Activated T-cell treated with anti-CD3 and anti-CD28 coated beads, Interleukin-2, amount 50 U/mL, for 1 hour (primary cell): ENCODE results near the gene NR1H2.
"Not testable (repeated sequence)": the region's sequence is repeated elsewhere in the genome, so short reads cannot be mapped to it uniquely, and the experiment has no call there.

Experiments
- DNase-seq: peaks from one replicate; pipeline ENCODE4 v3.0.0-alpha.2; 2020

NR1H2 gene

DNA sequence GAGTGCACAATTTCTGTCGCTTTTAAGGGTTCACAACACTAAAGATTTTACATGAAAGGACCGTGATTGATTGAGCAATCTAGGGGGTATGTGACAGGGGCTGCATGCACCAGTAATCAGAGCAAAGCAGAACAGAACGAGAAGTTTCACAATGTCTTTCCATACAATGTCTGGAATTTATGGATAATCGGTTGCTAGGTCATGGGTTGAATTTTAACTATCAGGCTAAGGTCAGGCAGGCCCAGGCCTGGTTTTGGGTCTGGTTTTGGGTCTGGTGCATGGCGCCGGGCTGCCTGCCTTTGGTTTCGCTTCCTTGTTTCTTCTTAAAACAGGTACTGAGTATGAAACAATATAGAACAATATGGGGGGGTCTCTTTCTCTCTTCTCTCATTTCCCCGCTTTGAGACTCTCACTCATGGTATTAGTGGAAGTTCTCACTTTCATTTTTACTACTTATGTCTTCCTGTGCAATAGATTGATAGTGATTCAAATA, 29.1 kb upstream of the NR1H2 start:
- not testable (repeated sequence) for DNase-seq

DNA sequence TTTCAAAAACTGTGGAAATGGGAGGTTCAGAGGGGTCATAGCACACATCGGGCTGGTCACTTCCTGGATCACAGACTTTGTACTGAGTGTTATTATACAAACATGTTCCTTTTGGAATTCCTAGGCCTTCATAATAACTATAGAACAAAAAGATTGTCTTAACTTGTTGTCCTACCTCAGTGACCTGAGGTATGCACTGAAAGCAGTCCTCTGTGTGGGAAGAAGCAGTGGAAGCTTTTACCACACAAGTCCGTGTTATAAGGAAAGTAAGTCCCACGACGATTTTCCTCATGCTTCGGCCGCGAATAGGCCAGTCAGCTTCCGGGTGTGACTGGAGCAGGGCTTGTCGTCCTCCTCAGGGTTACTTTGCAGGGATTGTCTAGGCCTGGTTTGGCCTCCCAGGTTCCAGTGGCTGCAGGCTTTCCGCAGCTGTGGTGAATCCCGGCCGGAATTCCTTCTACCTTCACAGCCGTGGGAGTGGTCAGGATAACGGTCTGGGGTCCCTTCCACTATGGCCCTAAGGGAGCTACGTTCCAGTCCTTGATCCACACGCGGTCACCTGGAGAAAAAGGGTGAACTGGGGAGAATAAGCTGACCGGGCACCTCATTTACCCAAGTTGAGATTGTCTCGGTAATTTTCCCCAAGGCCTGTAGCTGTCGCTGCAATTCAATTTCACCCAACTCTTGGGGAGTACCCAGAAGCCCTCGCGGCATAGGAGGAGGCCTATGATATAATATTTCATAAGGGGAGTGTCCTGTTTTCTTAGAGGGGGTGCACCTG, 26.8 kb upstream of the NR1H2 start:
- DNase-seq, result no peak

- no peak for DNase-seq
These were observed 24.0 kb upstream of the NR1H2 start for GRCh38 chr19:50352242-50352641.

- DNase-seq, result not testable (repeated sequence)
These were observed 22.8 kb upstream of the NR1H2 start for GRCh38 chr19:50353487-50353880.

GRCh38 chr19:50356691-50357177, 19.5 kb upstream of the NR1H2 start:
- no peak for DNase-seq

DNA sequence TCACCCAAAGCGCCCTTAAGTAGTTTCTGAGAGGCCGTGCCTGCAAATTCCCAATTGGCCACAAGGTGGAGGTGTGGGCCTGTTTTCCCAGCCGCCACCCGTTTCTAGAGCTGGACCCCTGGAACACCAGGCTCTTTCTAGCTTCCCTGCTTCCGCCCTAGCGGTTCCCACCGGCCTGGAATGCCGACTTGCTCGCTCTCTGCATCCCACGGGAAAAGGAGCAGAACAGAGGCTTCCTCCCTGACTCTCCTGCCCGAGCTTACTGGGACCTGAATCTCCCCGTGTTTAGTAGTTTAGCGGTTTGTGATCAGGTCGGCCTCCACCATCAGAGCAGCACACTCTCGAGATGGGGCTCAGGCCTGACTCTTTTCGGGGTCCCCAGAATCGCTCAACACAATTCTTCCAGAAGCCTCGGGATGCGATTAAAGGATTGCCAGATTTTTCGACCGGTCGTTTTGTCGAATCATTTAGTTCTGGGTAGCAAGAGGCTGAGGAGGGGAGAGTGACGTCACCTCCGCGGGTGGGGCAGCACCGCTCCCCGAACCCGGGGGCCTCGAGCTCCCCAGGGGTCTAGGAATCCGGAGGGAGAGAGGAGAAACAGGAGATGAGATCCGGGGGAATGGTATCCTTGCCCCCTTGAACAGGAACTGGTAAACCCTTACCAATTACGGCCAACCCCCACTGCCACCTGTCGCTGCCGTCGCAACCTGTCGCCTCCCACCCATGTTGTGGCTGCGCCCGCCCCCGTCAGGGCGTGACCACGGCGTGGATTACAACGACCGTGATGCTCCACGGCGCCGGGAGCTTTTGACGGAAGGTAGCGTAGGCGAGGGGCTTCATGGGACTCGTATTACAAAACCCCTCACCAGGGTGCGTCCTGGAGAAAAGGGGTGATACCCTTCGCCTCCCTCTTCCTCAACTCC, 18.8 kb upstream of the NR1H2 start:
- peak; percentile 90 for DNase-seq

DNA sequence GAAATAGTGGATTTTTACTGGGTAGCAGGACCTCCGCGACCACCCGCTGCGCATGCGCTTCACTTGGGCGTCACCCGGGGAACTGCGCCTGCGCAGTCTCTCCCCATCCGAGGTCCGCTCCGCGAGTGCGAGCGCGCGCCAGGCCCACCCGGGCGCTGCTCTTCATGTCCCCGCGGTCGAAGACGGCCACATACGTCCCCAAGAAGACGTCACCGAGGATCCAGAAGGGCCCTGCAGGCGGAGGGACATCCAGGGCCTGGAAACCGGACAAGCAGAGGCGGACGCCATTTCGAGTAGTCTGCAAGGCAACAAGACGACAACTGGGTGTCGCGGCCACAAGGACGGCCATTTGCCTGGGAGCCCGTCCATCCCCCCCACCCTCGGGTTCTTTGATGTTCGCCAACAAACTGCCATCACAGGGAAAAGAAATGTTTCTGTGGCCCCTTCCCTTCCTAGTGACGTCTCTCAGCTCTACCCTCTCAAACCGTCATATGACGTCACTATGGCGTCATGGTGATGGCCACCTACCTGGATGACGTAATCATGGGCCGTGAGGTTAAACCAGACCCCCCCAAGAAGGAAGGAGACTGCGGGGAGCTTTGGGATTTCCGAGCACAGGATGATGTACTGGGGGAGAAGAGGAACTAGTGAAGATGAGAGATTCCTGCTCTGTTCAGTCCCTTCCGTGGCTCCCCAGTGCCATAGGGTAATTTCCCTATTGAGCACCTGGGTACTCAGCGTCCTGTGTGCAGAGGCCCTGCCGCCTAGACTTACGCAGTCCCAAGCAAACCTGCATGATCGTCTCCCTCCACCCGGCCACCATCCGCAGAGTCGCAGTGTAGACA, 17.6 kb upstream of the NR1H2 start:
- peak; percentile 82 for DNase-seq

- no peak for DNase-seq
These were observed 16.9 kb upstream of the NR1H2 start for GRCh38 chr19:50359328-50359818.

- DNase-seq, result no peak
These were observed 14.8 kb upstream of the NR1H2 start for GRCh38 chr19:50361290-50362029.

DNA sequence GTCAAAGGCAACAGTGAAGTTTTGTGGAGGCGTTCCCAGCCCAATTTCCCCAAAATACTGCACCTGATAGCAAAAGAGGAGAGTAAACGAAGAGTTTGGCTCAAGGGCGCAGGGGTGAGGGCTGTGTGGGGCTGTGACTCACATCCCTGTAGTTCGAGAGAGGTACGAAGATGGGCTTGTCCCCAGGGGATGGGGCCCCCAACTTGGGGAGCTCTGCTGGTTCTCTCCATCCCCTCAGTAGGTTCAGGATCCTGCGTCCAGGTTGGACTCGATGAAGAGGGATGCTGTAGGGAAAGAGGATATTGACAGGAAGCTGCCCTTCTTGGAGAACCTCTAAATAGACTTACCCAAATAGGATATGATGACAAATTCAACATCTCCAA, 14.2 kb upstream of the NR1H2 start:
- DNase-seq, result no peak

DNA sequence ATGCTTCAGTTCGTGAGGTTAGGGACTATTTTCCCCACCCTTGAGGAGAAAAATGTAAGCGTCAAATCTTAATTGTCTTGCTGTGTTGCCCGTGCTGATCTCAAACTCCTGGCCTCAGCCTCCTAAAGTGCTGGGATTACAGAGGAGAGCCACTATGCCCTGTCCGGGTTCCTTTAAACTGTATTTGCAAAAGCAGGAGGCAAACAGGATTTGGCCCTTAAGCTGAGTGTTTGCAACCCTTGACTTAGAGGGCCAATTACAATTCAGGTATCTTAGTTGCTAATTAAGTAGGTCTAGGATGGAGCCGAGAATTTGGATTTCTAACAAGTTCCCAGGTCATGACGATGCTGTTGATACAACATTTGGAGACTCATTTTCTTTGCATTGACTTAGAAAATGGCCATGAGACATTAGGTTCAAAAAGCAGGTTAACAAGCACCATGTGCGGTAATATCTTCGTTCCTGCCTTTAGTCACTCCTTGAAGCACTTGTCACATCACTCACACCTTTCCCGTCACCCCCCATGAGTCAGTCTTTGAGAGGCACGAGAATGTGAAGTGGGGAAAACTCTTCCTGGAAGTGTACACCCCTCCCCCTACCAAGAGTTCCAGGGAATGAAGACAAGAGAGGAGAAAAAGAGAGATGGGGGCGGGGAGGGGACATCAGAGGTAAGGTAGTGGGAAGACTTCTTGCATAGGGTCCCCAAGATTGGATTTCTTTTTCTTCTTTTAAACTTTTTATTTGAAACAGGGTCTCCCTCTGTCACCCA, 13.4 kb upstream of the NR1H2 start:
- no peak for DNase-seq

GRCh38 chr19:50365434-50366306, 10.6 kb upstream of the NR1H2 start, which contains the start of gene NAPSA:
NAPSA (minus strand) TSS chr19:50365639; CDS start chr19:50365621, 18 bp downstream.
- no peak for DNase-seq

- peak; percentile 87 for DNase-seq
These were observed 7.3 kb upstream of the NR1H2 start for GRCh38 chr19:50368649-50369570.

DNA sequence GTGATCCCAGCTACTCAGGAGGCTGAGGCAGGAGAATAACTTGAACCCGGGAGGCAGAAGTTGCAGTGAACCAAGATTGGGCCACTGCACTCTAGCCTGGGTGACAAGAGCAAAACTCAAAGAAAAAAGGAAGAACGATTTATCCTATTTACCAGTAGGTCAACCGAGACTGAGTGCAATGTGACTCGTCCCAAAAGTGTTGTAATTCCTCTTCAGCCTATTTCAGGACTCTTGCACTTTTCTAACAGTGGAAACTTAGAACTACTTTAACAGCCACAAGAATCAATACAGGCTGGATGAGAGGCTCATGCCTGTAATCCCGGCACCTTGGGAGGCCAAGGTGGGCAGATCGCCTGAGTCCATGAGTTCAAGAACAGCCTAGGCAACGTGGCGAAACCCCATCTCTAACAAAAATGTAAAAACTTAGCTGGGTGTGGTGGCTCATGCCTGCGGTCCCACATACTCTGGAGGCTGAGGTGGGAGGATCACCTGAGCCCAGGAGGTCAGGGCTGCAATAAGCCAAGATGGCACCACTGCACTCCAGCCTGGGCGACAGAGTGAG, 4.3 kb upstream of the NR1H2 start:
- no peak for DNase-seq

- DNase-seq, result peak; percentile 68
These were observed 799 bp downstream of the NR1H2 start for GRCh38 chr19:50377051-50377461.

DNA sequence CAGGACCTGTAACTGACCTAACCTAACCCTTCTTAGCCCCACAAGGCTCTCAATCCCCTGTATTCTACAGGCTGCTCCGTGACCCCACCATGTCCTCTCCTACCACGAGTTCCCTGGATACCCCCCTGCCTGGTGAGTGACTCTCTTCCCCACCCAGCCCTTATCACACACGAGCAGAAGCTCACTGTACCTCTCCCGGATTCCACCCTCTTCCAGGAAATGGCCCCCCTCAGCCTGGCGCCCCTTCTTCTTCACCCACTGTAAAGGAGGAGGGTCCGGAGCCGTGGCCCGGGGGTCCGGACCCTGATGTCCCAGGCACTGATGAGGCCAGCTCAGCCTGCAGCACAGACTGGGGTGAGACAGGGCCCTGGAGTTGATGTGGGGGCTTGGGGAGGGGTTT, 1.3 kb downstream of the NR1H2 start:
- no peak for DNase-seq

- DNase-seq, result no peak
These were observed 2.1 kb downstream of the NR1H2 start for GRCh38 chr19:50378169-50378862.

DNA sequence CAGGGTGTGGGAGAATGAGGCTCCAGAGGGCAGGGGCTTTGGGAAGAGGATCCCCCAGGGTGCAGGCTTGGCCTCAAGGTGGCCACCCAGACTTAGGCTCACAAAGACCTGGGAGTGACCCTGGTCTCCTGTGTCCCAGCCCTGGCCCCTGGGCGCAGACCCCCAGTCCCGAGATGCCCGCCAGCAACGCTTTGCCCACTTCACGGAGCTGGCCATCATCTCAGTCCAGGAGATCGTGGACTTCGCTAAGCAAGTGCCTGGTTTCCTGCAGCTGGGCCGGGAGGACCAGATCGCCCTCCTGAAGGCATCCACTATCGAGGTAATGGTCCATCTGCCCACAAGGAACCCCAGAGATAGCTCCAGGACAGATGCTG, 2.6 kb downstream of the NR1H2 start:
- no peak for DNase-seq
